NOMO-1 treated with DMSO at 0.1 percent for 48 hours (cell line): ENCODE results near the gene SPNS2.

Experiments used
- DNase-seq: peaks from one replicate; lab custom pipeline; 2025; ENCODE audit not compliant: unreplicated experiment; lab: John Stamatoyannopoulos, UW

Gene SPNS2

GRCh38 chr17:4536742-4537411, 38.2 kb downstream of the SPNS2 start:
- DNase-seq: no peak

DNA sequence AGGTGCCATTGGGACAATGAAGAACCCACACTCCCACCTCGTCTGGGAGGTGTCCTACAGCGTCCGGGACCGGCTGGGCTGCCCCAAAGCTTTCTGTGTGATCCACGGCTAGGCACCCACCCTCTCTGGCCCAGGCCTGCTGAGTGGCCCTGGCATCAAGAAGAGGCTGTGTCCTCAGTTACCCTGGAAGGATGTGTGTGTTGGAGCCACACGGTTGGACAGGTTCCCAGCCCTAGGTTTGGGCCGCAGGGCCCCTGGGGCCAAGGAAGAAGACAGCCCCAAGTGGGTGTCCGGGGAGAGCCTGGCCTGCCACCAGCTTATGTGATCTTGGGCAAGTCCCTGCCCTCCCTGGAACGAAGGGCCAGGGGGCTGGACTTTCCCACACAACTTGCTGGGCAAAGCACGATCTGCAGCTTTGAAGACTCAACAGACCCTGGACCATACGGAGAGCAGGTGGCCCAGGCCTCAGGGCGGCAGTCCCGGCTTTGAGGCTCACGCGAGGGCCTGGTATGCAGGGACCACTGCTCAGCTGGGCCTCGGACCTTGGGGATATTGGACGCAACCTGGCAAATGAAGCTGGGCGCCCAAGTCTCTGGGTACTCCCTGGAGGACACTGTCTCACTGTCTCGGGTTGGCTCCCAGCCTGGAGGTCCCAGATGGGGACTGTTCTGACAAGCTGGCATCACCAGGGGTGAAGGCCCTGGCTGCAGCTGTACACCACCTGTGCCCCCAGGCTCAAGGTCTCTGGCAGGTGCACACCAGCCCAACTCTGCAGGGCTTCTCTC, 39.0 kb downstream of the SPNS2 start:
- DNase-seq: no peak

GRCh38 chr17:4538236-4539002, 39.7 kb downstream of the SPNS2 start:
- DNase-seq: no peak

DNA sequence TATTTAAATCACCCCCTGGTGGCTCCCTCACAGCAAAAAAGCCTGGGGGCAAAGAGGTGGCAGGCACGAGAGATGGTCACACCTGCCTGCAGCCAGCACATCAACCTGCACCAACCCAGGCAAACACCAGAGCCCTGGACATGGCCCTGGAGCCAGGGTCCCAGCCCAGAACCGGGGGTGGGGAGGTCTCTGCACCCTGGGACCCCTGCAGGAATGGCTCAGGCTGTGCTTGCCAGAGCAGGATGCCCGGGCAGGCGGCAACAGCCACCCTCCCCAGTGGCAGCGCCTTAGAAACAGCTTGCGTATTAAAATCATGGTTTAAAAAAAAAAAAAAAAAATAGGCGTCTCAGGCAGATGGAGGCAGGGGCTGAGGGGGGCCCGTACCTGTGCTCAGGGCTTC, 40.3 kb downstream of the SPNS2 start:
- no peak for DNase-seq

DNA sequence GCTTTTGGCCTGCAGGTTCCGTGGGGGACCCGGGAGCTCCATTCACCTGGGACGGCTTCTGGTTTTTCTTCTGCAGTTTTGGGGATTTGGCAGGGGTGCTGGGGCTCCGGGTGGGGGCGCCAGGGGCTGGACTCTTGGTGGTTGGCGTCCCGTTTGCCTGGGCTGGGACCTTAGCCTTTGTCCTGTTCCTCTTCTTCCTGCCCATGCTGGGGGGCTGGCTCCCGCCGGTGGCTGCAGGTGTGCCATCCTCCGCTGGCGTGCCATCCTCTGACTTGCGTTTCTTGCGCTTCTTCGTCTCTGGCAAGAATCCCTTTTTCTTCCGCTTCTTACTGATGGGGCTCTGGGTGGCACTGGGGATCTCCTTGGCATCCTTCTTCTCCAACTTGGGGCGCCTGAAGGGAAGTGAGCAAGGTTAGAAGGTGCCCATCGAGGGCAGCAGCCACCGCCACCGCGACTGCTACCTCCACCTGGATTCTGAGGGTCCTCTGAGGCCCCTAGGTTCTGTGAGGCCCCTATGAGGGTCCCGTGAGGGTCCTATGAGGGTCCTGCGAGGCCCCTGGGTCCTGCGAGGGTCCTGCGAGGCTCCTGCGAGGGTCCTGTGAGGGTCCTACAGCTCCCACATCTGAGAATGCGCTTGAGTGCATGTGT, 41.0 kb downstream of the SPNS2 start:
- DNase-seq: no peak

DNA sequence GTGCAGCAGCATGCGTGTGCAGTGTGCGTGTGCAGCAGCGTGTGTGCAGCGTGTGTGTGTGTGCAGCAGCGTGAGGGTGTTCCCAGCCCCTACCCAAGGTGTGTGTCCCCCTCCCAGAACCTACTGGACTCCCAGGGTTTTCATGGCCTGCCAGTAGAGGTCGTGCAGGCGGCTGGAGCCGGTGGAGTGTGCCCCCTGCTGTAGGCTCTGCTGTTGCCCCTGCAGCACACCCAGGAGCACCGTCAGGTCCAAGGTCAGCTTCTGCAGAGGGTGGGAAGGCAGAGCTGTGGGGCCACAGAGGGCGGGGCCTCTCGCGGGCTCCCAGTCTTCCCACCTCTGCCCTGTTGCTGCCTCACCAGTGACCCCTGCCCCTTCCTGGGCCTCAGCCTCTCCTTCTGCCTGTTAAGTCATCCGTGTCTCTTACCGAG, 41.6 kb downstream of the SPNS2 start:
- DNase-seq: no peak

- no peak for DNase-seq
These were observed 42.1 kb downstream of the SPNS2 start for GRCh38 chr17:4540687-4541327.

DNA sequence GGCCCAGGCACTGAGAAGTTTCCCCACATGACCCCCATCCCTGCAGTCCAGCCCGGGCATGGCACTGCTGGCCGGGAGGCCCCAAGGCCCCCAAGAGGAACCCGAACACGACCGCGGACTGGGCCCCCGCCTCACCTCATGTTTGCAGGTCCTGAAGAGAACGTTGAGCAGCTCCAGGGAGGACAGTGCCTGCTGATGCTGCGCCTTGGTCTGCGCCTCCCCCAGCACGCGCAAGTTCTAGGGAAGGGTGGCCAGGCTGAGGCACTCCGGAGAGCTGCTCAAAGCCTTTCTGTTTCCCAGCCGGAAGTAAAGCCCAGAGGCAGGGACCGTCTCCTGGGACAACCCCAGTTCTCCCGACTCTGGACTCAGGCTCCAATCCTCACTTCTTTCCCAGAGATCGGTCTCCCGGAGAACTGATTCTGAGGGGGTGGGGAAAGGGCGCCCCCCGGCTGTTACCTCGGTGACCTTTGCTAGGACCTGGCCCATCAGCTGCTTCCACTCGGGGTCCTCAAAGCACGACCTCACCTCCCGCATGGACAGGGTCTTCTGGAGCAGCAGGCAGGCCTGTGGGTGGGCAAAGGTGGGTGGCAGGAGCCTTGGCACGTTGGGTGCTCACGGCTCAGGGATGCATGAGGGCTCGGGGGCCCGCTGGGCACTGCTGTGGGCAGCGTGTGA, 42.8 kb downstream of the SPNS2 start:
- DNase-seq: no peak

GRCh38 chr17:4542003-4542725, 43.5 kb downstream of the SPNS2 start:
- DNase-seq: no peak

DNA sequence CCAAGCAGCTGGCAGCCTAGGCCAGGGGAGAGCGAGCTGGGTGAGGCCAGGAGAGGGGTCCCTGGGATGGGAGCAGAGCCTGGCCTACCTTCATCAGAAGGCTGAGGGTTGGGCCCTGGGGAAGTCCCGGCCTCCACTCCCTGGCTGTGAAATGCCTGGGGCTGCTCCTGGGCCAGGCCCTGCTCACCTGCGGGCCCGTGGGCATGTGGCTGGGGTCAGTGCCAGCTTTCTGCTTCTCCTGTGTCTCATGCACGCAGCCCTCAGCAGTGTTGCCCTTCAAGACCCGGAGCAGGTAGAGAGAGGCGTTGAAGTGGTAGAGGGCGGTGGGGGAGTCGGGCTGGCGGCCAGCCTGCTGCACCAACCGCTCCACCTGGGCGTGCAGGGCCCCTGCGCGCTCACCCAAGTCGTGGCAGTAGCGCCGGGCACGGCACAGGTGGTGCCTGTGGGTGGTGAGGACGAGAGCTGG, 44.1 kb downstream of the SPNS2 start:
- DNase-seq: no peak

DNA sequence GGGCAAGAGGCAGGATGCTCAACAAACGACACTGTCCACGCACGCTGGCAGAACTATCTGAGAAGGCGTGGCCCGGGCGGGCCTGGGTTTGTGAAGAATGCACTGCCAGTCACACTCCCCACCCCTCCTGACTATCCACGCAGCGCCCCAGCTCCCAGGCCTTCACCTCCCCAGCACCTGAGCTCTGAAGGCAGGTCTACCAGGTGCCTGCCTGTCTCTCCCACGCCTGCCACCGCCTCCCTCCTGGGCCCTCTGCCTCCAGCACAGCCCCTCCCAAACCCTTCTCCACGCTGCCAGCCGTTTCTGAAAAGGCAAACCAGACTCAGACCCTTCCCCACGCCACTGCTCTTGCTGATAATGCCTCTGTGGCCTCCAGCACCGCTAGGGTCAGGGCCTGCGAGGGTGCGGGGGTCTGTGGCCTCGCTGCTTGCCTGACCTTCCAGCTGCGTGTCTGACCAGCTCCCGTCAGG, 44.9 kb downstream of the SPNS2 start:
- DNase-seq: no peak

- no peak for DNase-seq
These were observed 45.7 kb downstream of the SPNS2 start for GRCh38 chr17:4544135-4544950.

DNA sequence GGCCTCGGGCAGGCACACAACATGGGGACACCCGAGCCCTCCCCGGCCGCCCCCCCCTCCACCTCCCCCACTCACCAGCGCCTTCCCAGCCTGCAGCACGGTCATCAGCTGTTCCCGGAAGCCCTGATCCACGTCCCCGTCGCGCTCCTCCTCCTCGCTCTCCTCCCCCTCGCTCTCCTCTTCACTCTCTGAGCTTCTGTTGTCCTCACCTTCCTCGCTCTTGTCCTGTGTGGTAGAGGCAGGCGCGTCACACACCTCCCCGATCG, 46.2 kb downstream of the SPNS2 start:
- DNase-seq: no peak

GRCh38 chr17:4545217-4545951, 46.7 kb downstream of the SPNS2 start:
- DNase-seq: no peak

DNA sequence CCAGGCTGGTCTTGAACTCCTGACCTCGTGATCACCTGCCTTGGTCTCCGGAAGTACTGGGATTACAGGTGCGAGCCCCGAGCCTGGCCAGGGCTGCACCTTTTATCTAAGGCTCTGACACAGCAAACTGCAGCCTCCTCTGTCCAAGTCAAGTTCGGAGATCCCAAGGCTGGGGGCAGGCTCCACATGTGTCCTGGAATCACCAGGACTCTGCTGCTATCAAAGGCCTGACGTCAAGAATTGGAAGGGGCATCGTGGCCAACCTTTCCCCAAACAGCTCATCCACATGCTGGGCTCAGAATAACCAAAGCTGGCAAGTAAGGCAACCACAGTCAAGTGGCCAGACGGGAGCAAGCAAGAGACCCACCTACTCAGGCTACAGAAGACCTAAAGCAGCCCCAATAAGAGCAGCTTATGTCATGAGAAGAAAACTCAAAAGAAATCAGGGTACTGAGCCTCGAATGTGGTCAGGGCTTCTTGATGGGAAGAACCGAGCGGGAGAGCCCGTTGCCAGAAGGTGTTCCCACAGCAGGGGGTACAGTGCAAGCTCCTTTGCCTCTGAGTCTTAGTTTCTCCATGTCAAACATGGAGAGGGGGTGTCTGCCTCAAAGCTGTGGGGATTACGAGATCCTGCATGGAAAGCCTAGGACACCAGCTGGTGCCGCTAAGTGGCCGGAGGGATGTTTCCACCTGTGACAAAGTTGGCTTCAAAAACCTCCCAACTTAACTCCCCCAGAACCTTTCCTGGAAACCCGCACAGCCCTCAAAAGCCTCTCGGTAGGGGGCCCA, 48.6 kb downstream of the SPNS2 start:
- no peak for DNase-seq

GRCh38 chr17:4548061-4548461, 49.4 kb downstream of the SPNS2 start:
- no peak for DNase-seq

- no peak for DNase-seq
These were observed 50.2 kb downstream of the SPNS2 start for GRCh38 chr17:4548721-4549531.
